ENCODE data around the gene AGBL1. TPM values are rescaled to one million over a fixed set of nuclear protein-coding genes. Genes with fewer than 3 reads are reported as not detected.

The AGBL1 gene
- total RNA-seq, 3 donors from 2014 or later: 0.10 to 0.32 TPM; not detected in 1

DNA sequence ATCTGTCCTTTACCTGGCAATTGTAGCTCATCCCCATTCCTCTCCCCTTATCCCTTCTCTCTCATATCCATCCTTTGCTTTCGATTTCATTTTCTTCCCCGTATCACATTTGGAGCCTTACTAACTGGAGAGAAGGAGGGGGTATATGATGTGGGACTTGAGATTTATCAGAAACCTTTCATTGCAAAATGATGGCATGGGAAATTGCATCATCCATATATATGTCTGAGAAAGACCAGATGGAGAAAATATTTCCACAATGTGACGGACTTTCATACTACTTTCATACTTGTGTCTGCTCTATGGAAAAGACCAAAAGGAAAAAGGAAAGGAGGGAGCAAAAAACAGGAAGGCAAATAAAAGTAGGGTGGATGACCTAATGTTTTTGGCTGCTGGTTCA, 675.2 kb downstream of the AGBL1 start:
- no peaks in the 10 kb centered on the region for H3K36me3 ChIP-seq (ENCODE audit: low read depth)
- no peaks in the 10 kb centered on the region for H3K9me3 ChIP-seq
- intact Hi-C loops (cut with DNase I, micrococcal nuclease): no loop called here
- ATAC-seq (no peak), DNase-seq (no peak)
- no peaks in the 10 kb centered on the region for H3K4me1 ChIP-seq (ENCODE audit: low read depth)
- TF ChIP-seq, protein P1, sequence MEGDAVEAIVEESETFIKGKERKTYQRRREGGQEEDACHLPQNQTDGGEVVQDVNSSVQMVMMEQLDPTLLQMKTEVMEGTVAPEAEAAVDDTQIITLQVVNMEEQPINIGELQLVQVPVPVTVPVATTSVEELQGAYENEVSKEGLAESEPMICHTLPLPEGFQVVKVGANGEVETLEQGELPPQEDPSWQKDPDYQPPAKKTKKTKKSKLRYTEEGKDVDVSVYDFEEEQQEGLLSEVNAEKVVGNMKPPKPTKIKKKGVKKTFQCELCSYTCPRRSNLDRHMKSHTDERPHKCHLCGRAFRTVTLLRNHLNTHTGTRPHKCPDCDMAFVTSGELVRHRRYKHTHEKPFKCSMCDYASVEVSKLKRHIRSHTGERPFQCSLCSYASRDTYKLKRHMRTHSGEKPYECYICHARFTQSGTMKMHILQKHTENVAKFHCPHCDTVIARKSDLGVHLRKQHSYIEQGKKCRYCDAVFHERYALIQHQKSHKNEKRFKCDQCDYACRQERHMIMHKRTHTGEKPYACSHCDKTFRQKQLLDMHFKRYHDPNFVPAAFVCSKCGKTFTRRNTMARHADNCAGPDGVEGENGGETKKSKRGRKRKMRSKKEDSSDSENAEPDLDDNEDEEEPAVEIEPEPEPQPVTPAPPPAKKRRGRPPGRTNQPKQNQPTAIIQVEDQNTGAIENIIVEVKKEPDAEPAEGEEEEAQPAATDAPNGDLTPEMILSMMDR (IDR thresholded peaks at IDR 0.05): no peak
- no peak overlapping the region for H3K4me3 ChIP-seq

DNA sequence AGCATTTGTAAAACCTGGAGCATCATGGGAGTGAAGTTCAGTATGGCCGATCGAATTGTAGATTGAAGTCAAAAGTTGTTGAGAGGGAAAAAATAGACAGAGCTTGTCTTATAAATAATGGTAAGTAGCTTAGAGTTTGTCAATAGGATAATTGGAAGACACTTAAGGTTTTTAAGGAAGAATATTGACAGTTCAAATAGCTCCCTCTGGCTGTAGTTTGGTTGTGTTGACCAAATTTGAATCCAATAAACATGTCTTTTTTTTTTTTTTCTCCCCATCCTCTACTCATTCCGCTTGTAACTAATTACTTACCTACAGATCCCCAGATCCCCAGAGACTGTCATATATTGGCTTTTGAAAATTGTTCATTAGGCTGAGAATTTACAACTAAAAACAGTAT, 677.0 kb downstream of the AGBL1 start:
- Histone ChIP-seq H3K4me3 (no peak overlapping the region), H3K9me3 (no peaks in the 10 kb centered on the region), H3K4me1 (ENCODE audit: low read depth) (no peaks in the 10 kb centered on the region), H3K36me3 (ENCODE audit: low read depth) (no peaks in the 10 kb centered on the region)
- DNase-seq: no peak
- intact Hi-C loops (cut with DNase I, micrococcal nuclease): no loop called here
- no peak for ATAC-seq
- TF ChIP-seq, protein P1 (IDR thresholded peaks at IDR 0.05): no peak

DNA sequence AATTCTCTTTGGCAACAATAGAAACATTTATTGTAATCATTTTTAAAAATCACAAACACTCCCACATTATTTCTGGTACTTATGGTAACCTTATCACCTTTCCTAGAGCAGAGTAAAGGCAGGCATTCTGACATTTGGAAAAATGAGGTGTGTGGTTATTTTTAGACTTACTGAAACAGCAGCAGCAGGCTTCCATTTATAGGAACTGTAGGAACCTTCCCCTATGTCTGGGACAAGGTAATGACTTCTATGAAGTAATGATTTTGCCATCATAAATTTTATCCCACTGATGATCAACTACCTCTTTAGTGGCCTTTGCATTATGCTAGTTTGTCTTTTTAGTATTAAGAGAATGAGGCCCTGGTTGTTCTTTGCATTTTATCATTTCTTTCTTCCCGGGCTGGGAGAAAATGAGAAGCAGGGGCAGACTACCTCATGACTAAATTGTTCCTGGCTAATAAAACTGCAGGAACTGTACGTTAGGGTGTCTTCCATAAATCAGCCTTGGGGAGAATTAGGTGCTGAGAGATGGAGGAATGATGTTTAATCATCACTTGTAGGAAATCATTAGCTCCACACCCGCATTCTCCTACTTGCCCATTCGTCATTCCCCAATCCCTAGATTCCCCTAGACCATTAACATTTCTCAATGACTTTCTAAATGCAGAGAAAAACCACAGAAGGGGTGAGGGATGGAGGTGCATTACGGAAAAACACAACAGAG, 680.3 kb downstream of the AGBL1 start:
- intact Hi-C loops (cut with DNase I, micrococcal nuclease): no loop called here
- TF ChIP-seq, protein P1 (IDR thresholded peaks at IDR 0.05): no peak
- H3K36me3 ChIP-seq (ENCODE audit: low read depth): no peaks in the 10 kb centered on the region
- ATAC-seq (no peak), DNase-seq (no peak)
- no peak overlapping the region for H3K4me3 ChIP-seq
- H3K9me3 ChIP-seq: no peaks in the 10 kb centered on the region
- H3K4me1 ChIP-seq (ENCODE audit: low read depth): no peaks in the 10 kb centered on the region

DNA sequence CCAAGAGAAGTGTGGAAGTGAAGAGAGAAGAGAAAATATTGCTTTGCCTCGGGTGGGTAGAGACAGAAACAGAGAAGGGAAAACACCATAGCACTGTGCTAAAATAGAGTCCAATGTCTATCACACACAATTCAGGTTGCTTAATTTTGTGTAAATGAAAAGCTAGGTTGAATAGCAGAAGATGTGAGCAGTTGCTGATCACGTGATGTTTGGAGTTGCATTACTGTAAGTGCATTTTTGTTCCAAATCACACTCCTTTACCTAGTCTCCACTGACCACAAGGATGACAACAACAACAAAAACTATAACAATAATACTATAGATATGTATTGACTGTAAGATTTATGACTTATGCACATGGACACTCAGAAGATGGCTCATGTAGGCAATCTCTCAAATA, 683.2 kb downstream of the AGBL1 start:
- H3K4me3 ChIP-seq: no peak overlapping the region
- H3K9me3 ChIP-seq: no peaks in the 10 kb centered on the region
- no peaks in the 10 kb centered on the region for H3K4me1 ChIP-seq (ENCODE audit: low read depth)
- ATAC-seq (no peak), DNase-seq (no peak)
- intact Hi-C loops (cut with DNase I, micrococcal nuclease): no loop called here
- no peaks in the 10 kb centered on the region for H3K36me3 ChIP-seq (ENCODE audit: low read depth)
- TF ChIP-seq, protein P1 (IDR thresholded peaks at IDR 0.05): no peak

DNA sequence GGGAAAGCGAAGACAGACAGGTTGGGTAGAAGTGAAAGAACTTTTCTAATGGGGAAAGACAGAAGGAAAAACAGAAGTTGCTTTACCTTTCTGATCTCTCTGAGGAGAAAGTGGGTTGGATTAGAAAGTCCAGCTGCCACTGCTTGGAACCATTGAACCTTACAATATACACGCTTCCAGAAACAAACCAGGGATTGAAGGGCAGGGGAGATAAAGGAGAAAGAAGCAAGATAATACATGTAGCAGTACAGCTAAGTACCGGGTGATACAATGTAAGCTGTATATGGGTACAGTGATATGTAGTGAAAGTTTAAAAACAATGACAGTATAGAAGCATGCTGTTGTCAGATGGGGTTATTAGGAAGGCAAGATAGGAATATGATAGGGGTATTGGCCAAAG, 684.4 kb downstream of the AGBL1 start:
- Histone ChIP-seq H3K4me1 (ENCODE audit: low read depth) (no peaks in the 10 kb centered on the region), H3K9me3 (no peaks in the 10 kb centered on the region), H3K36me3 (ENCODE audit: low read depth) (no peaks in the 10 kb centered on the region), H3K4me3 (no peak overlapping the region)
- TF ChIP-seq, protein P1 (IDR thresholded peaks at IDR 0.05): no peak
- no peak for DNase-seq
- intact Hi-C loops (cut with DNase I, micrococcal nuclease): no loop called here
- no peak for ATAC-seq

DNA sequence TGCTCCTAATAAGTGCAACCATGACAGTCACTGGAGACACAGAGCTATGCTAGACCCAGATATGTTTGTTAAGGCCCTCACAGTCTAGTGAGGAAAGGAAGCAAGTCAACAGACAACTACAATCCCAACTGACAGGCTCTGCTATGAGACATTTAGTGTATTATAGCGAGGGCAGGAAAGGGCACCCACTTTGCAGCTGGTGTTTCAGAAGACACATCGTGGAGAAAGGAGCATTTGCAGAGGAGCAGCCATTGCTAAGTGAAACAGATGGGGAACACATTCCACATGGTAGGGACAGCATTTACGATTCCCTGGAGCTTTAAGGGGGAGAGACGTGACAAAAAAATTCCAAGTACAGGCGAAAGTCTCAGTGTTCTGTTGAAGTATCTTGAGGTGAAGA, 685.6 kb downstream of the AGBL1 start:
- H3K9me3 ChIP-seq: no peaks in the 10 kb centered on the region
- no peaks in the 10 kb centered on the region for H3K36me3 ChIP-seq (ENCODE audit: low read depth)
- no peaks in the 10 kb centered on the region for H3K4me1 ChIP-seq (ENCODE audit: low read depth)
- no peak overlapping the region for H3K4me3 ChIP-seq
- TF ChIP-seq, protein P1 (IDR thresholded peaks at IDR 0.05): no peak
- DNase-seq (no peak), ATAC-seq (no peak)
- intact Hi-C loops (cut with DNase I, micrococcal nuclease): no loop called here

Data from mucosa of descending colon (tissue), 3 donors.